IPS-20b (cell line): ENCODE results near the gene UTS2B.
A peak's percentile ranks its signal among the peaks of the same experiment; 100 is the strongest.

Source experiments
- H3K27ac ChIP-seq: one replicate; pipeline ENCODE4 v1.5.1; 2013; ENCODE audit warnings: low read length
- H3K27me3 ChIP-seq: 2 replicates; pipeline ENCODE4 v1.6.1; 2013; ENCODE audit warnings: mild to moderate bottlenecking, low read length, inconsistent platforms; ENCODE audit not compliant: insufficient read depth
- H3K36me3 ChIP-seq: 2 replicates; pipeline ENCODE4 v1.6.1; 2013; ENCODE audit warnings: low read depth, mild to moderate bottlenecking, inconsistent platforms, low read length, moderate library complexity; ENCODE audit not compliant: insufficient read depth
- H3K4me1 ChIP-seq: 2 replicates; pipeline ENCODE4 v1.6.1; 2013; ENCODE audit warnings: mild to moderate bottlenecking, control low read depth, inconsistent platforms, low read length, moderate library complexity; ENCODE audit not compliant: insufficient read depth
- H3K4me3 ChIP-seq: 2 replicates; pipeline ENCODE4 v1.5.1; 2013; ENCODE audit warnings: mild to moderate bottlenecking, low read length, inconsistent platforms
- H3K9ac ChIP-seq: 2 replicates; pipeline ENCODE4 v1.6.1; 2013; ENCODE audit warnings: low read depth, mild to moderate bottlenecking, inconsistent platforms, low read length, moderate library complexity
- H3K9me3 ChIP-seq: 2 replicates; pipeline ENCODE4 v1.6.1; 2013; ENCODE audit warnings: mild to moderate bottlenecking, low read depth, low read length, inconsistent platforms; ENCODE audit not compliant: insufficient read depth

The UTS2B gene

GRCh38 chr3:191329654-191330529 is at the start of gene UTS2B:
Gene UTS2B, minus strand, starts transcription at chr3:191330526. Its CDS starts 48,337 bp downstream, at chr3:191282189.
- Histone ChIP-seq H3K36me3 (no peaks in the 10 kb centered on the region), H3K9me3 (no peaks in the 10 kb centered on the region), H3K9ac (peak within 1 kb of the TSS; percentile 55), H3K4me1 (peaks cover 22% of the 10 kb centered on the region), H3K27me3 (peaks cover 38% of the 10 kb centered on the region), H3K27ac (no peak within 1 kb of the TSS), H3K4me3 (peak within 1 kb of the TSS; percentile 65)

GRCh38 chr3:191380001-191380400 is 49.7 kb upstream of the UTS2B start:
- peaks cover 18% of the 10 kb centered on the region for H3K4me1 ChIP-seq
- H3K4me3 ChIP-seq, result no peak overlapping the region
- peaks cover 31% of the 10 kb centered on the region for H3K36me3 ChIP-seq
- no peak overlapping the region for H3K27ac ChIP-seq
- H3K9ac ChIP-seq, result no peak overlapping the region
- no peaks in the 10 kb centered on the region for H3K9me3 ChIP-seq
- H3K27me3 ChIP-seq, result no peaks in the 10 kb centered on the region

- Histone ChIP-seq H3K9me3 (no peaks in the 10 kb centered on the region), H3K27me3 (no peaks in the 10 kb centered on the region), H3K4me1 (peaks cover 18% of the 10 kb centered on the region), H3K9ac (no peak overlapping the region), H3K27ac (no peak overlapping the region), H3K36me3 (peaks cover 34% of the 10 kb centered on the region), H3K4me3 (no peak overlapping the region)
Measured at GRCh38 chr3:191379446-191379845, 49.1 kb upstream of the UTS2B start.

DNA sequence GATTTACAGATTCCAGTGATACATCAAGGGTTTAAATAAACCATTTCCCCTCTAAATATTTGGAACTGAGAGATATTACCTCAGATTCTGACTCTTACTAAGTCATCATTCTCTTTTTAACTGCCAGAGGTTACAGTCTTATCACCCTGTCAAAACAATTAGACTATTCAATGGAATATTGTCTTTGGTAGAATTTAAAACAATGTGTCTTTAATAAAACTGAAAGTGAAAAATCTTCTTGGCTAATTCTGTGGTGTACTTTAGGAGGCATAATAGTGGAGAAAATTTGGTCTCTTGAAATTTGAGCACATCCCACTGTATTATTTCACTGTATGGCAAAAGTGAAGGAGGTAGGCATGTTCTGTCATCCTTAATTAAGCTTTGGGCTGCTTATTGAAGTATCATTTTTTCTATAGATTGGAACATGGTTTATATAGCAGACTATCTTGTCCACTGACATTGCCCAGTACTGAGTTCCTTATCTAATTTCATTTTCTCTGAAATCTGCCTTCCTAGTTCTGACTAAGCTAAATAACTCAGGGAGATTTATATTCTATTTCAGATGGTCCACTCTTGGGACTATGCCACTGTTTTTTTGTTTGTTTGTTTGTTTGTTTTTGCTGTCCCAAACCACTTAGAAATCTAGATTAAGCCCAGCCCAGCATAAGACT is 48.0 kb upstream of the UTS2B start:
- Histone ChIP-seq H3K36me3 (peaks cover 34% of the 10 kb centered on the region), H3K27ac (no peak overlapping the region)

GRCh38 chr3:191376516-191377141 is 46.3 kb upstream of the UTS2B start:
- Histone ChIP-seq H3K4me1 (peaks cover 7% of the 10 kb centered on the region), H3K27ac (no peak overlapping the region), H3K9ac (no peak overlapping the region), H3K36me3 (peaks cover 28% of the 10 kb centered on the region), H3K4me3 (no peak overlapping the region), H3K9me3 (no peaks in the 10 kb centered on the region), H3K27me3 (no peaks in the 10 kb centered on the region)

More for the DNA sequence above, 48.0 kb upstream of the UTS2B start:
- H3K9ac ChIP-seq, result no peak overlapping the region
- H3K4me1 ChIP-seq, result peaks cover 15% of the 10 kb centered on the region
- no peaks in the 10 kb centered on the region for H3K9me3 ChIP-seq
- H3K27me3 ChIP-seq, result no peaks in the 10 kb centered on the region
- no peak overlapping the region for H3K4me3 ChIP-seq

DNA sequence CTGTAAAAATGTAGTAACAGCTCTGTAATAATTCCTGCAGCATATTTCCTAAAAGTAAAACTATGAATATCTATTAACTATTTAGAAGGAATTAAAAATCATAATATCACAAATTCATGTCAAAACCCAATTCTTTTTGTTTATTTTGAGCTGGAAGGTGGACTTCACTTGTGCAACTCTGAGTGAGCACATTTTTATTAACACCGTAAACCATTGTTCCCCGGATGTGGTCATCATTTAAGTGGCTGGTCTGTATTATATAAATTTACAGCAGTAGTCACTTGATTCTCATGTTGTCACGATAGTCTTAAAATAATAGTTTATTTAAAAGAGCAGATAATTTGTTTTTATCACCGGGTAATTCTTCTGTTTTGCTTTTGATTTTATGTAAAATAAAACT is 43.0 kb upstream of the UTS2B start:
- Histone ChIP-seq H3K4me1 (peaks cover 20% of the 10 kb centered on the region), H3K4me3 (no peak overlapping the region), H3K27me3 (no peaks in the 10 kb centered on the region), H3K9ac (no peak overlapping the region), H3K36me3 (peaks cover 25% of the 10 kb centered on the region), H3K27ac (no peak overlapping the region), H3K9me3 (no peaks in the 10 kb centered on the region)

- peaks cover 25% of the 10 kb centered on the region for H3K36me3 ChIP-seq
Measured at GRCh38 chr3:191372122-191372521, 41.8 kb upstream of the UTS2B start.

DNA sequence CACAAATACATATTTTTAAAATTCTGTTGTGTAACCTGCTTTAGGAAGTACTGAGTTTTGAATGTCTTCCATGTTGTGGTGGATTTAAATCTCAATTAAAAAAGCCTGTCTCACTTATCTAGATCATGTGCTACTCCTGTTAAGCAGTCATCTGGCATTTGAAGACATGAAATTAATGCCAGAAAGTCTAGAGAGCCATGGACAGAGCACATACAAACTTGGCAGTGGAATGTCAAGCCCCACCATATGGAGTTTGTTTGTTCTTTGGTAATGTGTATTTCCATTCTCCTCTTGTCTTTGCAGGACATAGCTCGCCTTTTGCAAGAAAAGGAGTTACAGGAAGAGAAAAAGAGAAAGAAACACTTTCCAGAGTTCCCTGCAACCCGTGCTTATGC is 39.3 kb upstream of the UTS2B start:
- H3K9ac ChIP-seq, result no peak overlapping the region
- peaks cover 41% of the 10 kb centered on the region for H3K4me1 ChIP-seq
- H3K27ac ChIP-seq, result peak overlapping the region; percentile 18
- H3K27me3 ChIP-seq, result no peaks in the 10 kb centered on the region
- peaks cover 10% of the 10 kb centered on the region; the same call in 1 of the 2 replicates for H3K36me3 ChIP-seq
- no peaks in the 10 kb centered on the region for H3K9me3 ChIP-seq
- no peak overlapping the region for H3K4me3 ChIP-seq

More at GRCh38 chr3:191372122-191372521, 41.8 kb upstream of the UTS2B start:
- Histone ChIP-seq H3K27me3 (no peaks in the 10 kb centered on the region), H3K9ac (no peak overlapping the region), H3K4me1 (peaks cover 32% of the 10 kb centered on the region), H3K27ac (no peak overlapping the region), H3K9me3 (no peaks in the 10 kb centered on the region), H3K4me3 (no peak overlapping the region)

GRCh38 chr3:191368755-191369615 is 38.7 kb upstream of the UTS2B start:
- Histone ChIP-seq H3K9ac (peak overlapping the region; percentile 32; the same call in 1 of the 2 replicates), H3K9me3 (no peaks in the 10 kb centered on the region), H3K36me3 (peaks cover 10% of the 10 kb centered on the region; the same call in 1 of the 2 replicates), H3K4me3 (no peak overlapping the region), H3K27ac (no peak overlapping the region), H3K27me3 (no peaks in the 10 kb centered on the region), H3K4me1 (peaks cover 44% of the 10 kb centered on the region)

DNA sequence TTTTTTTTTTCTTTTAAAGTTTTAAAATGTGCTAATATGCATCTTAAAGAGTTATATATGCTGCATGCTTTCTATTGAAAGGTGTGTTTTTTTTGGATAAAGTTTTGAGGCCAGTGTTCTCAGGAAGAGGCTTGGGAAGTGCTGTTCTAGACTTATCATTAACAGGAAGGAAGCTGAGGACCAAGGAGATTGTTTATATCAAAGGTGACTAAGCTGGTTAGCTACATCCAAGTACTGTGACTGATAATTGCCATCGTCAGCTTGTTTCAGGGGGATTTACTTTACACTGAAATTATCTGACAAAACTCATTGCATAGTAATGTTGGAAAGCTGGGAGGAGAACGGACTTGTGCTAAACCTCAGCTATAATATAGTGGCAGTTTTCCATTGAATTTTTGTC is 36.3 kb upstream of the UTS2B start:
- Histone ChIP-seq H3K9ac (no peak overlapping the region), H3K27me3 (no peaks in the 10 kb centered on the region), H3K27ac (no peak overlapping the region), H3K4me1 (peaks cover 49% of the 10 kb centered on the region), H3K4me3 (no peak overlapping the region), H3K36me3 (peaks cover 21% of the 10 kb centered on the region), H3K9me3 (no peaks in the 10 kb centered on the region)

DNA sequence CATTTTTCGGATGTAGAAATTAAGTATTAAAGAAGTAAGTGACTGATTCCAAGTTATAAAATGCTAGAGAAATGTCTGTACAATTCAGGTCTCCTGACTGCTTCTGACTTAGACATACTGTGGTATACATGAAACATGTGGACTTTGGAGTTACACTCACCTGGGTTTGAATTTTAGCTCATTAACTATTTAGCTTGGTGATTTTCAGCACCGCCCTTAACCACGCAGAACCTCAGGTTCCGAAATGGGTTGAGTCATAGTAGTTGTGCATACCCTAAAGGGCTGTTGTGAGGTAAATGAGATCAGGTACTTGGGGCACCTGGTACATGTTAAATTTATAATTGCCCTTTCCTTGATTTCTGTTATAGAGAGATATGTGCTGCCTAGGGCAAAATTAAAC is 32.9 kb upstream of the UTS2B start:
- H3K36me3 ChIP-seq, result peaks cover 22% of the 10 kb centered on the region
- H3K9me3 ChIP-seq, result no peaks in the 10 kb centered on the region
- H3K9ac ChIP-seq, result no peak overlapping the region
- no peak overlapping the region for H3K4me3 ChIP-seq
- H3K27me3 ChIP-seq, result no peaks in the 10 kb centered on the region
- no peak overlapping the region for H3K27ac ChIP-seq
- peaks cover 49% of the 10 kb centered on the region for H3K4me1 ChIP-seq
